HG02973 (cell line): ENCODE data around the gene FBXW8.
A peak's percentile ranks its signal among the peaks of the same experiment; 100 is the strongest.

Experiments
- ATAC-seq: cut with Tn5 transposase; IDR thresholded peaks from one replicate; pipeline ENCODE4 v1.9.1; 2021; ENCODE audit warnings: moderate library complexity; ENCODE audit not compliant: unreplicated experiment

FBXW8 gene

DNA sequence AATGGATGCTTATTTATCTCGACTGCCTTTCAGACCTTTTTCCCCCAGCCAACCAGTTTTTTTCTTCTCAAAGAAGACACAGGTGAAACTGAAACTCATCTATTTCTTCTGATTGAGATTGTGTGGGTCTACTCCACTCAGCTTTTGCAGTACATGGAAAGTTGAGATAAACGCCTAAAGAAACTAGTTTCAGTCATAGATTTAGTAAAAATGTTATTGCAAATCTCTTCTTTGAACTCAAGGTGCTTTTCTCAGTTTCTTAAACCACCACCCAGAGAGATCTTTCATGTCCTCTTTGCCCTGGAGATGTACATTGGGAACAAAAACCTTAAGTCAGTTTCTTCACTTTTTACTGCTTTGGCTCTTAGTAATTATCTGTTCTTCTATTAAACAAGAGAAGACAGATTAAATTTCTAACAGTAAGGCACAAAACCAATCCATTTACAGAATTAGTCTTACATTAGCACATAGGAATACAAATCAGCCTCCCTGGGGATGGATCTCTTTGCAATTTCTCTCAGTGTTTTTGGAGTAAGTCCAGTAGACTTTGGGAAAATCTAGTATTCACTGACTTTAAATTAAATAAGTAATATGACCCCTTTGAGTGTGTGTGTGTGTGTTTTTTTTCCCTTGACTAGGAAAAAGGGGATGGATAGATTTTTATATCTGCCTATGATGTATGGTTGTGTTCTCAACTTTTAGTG lies 11.6 kb downstream of the FBXW8 start:
- ATAC-seq = peak; percentile 68

DNA sequence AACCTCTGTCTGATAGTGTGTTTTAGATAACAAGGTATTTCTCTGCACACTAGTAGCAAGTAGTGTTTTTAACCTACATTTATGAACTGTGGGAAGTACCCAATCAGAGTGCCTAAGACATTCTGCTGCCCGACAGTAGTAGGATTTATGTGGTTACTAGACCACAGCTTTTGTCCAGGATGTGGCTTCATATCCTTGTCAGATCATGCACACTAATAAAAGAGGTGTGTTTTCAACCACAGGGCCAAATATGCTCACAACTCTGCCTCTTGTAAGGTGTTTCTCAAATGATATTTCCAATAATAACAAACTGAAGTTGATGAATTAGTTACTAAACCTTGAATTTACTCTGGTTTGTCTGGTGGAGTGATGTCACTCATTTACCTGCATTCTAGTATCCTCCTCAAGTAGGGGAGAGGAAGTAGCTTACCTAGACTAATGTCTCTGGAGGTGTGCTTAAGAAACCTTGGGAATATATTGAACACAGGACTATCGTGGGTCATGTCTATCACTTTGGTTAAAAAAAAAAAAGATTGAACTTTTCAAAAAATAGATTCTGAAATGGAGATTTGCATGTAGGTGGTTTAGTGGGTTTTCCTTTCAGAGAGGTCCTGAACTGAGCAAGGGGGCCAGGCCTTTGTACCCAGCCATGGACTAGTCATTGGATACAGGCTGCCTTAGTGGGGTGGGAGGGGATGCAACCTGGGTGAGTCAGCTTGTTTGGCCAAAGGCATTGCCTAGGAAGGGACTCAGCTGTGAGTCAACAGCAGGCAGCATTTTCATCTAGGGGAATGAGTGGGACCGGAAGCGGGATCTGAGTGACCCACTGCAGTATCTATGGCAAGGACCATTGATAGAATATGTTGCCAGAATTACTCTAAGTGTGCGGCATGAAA lies 14.1 kb downstream of the FBXW8 start:
- peak; percentile 76 for ATAC-seq

- ATAC-seq = no peak
These were observed 15.8 kb downstream of the FBXW8 start for GRCh38 chr12:116926283-116927243.

DNA sequence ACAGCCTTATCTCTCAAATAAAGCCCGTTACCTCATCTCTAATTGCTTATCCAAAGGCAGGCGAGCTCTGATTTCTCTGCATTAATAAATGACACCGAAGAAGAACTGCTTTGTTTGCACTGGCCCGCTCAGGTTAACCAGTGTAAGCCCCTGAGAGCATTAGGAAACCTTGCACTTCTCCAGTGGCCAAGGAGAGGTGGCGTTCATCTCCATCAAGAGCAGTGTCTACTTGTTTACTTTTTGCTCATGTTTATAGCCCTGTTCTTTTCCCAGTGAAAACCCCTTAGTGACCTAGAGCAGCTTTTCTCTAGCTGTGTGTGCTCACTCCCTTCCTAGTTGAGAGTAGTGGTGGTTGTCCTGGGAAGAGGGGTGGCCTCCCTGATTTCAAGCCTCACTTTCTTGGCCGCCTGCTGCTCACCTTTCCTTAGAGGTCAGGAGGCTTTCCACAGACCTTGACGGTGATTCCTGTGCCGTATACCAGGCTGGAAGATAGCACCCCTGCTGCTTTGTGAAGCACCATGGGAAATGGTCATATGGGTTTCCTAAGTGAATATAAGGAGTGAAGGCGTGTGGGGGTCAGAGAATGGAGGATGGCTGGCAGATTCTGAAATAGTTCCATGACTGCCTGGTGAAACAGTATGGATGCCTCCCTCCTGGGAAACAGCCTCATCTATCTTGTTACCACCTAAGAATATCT lies 16.6 kb downstream of the FBXW8 start:
- ATAC-seq = no peak

- no peak for ATAC-seq
These were observed 17.8 kb downstream of the FBXW8 start for GRCh38 chr12:116928504-116928903.

DNA sequence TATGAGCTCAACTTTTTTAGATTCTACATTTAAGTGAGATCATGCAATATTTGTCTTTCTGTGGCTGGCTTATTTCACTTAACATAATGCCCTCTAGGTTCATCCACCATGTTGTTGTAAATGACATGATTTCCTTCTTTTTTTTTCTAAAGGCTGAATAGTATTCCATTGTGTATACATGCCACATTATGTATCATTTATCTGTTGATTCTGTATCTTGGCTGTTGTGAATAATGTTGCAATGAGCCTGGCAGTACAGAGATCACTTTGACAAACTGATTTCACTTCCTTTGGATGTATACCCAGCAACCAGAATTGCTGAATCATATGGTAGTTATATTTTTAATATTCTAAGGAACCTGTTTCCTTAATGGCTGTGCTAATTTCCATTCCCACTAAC lies 19.1 kb downstream of the FBXW8 start:
- ATAC-seq = no peak

GRCh38 chr12:116931665-116932064 lies 20.9 kb downstream of the FBXW8 start:
- no peak for ATAC-seq

GRCh38 chr12:116933091-116933490 lies 22.3 kb downstream of the FBXW8 start:
- no peak for ATAC-seq

GRCh38 chr12:116933512-116934246 lies 22.9 kb downstream of the FBXW8 start:
- ATAC-seq = no peak

- no peak for ATAC-seq
These were observed 24.4 kb downstream of the FBXW8 start for GRCh38 chr12:116934908-116935705.

- ATAC-seq = no peak
These were observed 26.9 kb downstream of the FBXW8 start for GRCh38 chr12:116937640-116938039.

DNA sequence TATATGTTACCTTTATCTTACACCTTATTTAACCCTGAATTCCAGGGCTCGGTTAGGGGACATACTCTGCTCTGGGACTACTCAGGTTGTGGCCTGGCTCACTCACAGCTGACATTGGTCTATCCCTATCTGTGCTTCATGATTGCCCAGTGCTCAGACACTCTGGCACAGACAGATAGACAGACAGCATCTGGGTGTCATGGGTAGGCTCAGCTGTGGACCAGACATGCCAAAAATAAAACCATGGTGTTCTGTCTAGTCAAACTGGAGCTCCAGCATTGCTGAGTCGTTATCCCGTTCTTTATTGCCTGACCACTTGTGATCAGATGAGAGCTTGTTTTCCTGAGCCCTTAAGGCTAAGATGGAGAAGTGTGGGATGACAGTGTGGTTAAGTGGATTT lies 29.0 kb downstream of the FBXW8 start:
- no peak for ATAC-seq

DNA sequence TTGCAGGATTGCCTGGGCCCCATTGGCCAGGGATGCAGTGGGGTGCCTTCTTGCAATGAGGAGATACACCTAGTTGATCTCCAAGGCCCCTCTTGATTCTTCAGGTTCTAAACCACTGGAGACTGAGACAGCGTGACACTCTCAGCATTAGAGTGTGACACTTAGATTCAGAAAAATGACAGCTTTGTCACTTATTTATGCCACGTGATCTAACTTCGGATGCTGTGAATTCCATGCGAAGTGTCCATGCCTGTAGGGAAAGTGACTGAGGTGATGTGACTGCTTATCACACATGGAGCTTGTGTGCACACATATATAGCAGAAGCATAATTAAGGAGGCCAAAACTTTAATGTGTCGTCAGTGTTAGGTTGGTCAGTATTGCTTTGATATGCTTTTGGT lies 30.4 kb downstream of the FBXW8 start:
- ATAC-seq = no peak

DNA sequence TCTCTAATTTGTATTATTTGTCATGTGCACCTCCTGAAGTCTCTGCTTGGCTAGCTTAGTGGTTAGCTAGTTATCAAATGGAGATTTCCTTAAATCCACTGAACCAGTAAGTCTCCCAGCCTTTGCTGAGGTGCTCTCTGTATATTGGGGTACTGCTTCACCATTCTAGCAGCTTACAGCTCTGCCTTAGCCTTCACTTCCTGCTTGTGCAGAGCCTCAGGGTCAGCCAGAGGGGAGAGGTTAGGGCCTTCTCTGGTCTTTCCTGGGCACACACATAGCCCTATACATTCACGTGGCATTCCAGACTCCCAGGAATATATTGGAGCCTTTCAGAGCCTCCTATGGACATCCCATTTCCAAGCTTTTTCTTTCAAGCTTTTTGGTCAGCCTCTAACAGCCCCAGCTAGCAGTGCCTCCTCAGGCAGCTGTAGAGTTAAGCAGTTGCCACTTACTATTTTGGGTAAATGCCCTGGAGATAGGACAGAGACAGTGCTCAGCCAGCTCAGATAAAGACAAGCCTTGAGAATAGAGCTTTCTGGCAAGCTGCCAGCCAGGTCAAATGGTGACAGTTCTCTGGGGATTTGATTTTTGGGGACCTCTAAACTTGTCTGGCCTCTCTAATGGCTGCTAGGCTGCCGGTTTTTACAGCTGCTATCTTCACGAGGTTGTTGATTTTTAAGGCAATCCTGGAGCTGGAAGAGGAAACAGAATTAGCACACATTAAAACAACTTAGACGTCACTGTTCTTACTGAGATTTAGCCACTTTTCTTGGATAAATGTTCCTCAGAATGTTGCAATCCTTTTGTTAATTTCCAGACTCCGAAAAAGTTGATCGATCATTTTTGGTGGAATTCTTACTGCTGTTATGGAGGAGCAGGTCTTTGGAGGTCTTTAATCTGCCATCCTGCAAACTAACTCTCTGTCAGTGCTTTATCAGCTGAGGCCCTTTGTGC lies 32.9 kb downstream of the FBXW8 start:
- no peak for ATAC-seq

- ATAC-seq = no peak
These were observed 35.3 kb downstream of the FBXW8 start for GRCh38 chr12:116945886-116946550.

DNA sequence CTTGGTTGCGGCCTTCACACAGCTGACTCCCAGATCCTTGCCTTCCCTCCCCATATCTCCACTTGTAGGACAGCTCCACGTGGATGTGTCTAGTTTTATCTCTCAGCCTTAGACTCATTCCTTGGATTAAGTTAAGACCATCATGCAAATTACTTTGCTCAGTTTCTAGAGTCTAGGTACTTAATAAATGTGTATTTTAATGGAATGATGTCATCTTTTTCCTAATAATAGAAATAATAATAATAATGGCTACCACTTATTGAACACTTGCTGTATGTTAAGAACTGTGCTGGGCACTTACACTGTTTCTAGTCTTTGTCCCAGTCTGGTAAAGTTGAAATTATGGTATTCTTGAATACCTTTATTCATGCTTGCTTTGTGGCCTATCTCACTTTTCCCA lies 37.5 kb downstream of the FBXW8 start:
- no peak for ATAC-seq

DNA sequence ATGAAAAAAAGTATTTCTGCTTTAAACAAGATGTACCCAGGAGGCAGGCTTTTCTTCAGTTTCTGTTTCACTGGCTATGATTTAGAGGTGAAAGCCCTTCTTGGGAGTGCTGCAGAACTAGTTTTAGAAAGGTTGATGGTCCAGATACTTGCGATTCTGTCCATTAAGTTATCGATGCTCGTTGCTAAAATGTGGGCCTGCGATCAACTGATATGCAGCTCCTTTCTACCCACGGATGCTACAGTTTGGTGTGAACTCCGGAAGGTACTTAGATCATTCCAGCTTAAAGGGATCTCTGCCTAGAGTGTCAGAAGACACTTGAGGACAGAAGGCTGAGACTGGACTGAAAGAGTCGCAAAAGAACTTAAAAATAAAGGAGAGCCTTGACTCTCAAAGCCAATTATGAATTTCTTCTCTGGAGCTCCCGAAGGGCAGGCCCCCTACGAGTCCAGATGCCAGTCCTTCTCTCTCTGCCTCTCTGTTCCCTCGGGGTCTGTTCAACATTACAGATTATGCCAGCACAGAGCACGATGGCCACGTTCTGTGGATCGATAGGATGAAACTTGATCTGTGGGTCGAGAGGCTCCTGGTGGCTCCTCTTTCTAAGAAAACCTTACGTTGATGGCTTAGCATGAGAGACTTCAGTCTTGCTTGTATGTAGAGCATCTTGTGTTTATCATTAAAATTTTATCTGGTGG lies 40.0 kb downstream of the FBXW8 start:
- ATAC-seq = no peak
